H1 (cell line): ENCODE results near the gene MACROD1. TPM values are rescaled to one million over a fixed set of nuclear protein-coding genes. Genes with fewer than 3 reads are reported as not detected.

Experiments used
- CTCF ChIA-PET: fragments of 300-600 bp; sonication (Branson Sonifier 250); formaldehyde crosslinking; loops from one replicate; lab custom pipeline; 2021; ENCODE audit not compliant: partially characterized antibody; lab: Charles Lee
- POLR2A ChIA-PET: fragments of 300-600 bp; sonication (Branson Sonifier 250); formaldehyde crosslinking; loops from one replicate; lab custom pipeline; 2021; ENCODE audit warnings: inconsistent platforms; ENCODE audit not compliant: partially characterized antibody; lab: Charles Lee
- DNase-seq, 2 experiments: peaks; one replicate each; pipeline versions ENCODE4 v3.0.0 to v3.0.0-alpha.2; 2010 to 2022; ENCODE audit warnings: low spot score in 2 of 2, low read depth in 1 of 2, mixed read lengths in 1 of 2
- FAIRE-seq: peaks from 2 replicates; lab custom pipeline; 2011; peaks lifted over from hg19 to GRCh38; lab: Jason Lieb, UNC
- H2AFZ ChIP-seq: 2 replicates; pipeline ENCODE4 v1.8.1; 2012; ENCODE audit warnings: low read length, inconsistent platforms
- H2AK5ac ChIP-seq: 2 replicates; pipeline ENCODE4 v1.6.1; 2013; ENCODE audit warnings: low read depth, low read length
- H2BK120ac ChIP-seq: replicated peaks from 2 replicates; pipeline ENCODE3; 2013; ENCODE audit warnings: low read depth, low read length, inconsistent platforms
- H2BK12ac ChIP-seq: 2 replicates; pipeline ENCODE4 v1.6.1; 2013; ENCODE audit warnings: low read depth, low read length
- H2BK15ac ChIP-seq: 2 replicates; pipeline ENCODE4 v1.6.1; 2013; ENCODE audit warnings: low read length
- H2BK20ac ChIP-seq: 2 replicates; pipeline ENCODE4 v1.6.1; 2013; ENCODE audit warnings: low read length
- H2BK5ac ChIP-seq: 2 replicates; pipeline ENCODE4 v1.6.1; 2013; ENCODE audit warnings: low read depth, low read length
- H3K14ac ChIP-seq: 2 replicates; pipeline ENCODE4 v1.6.1; 2013; ENCODE audit warnings: inconsistent platforms; ENCODE audit not compliant: insufficient read length
- H3K18ac ChIP-seq: 2 replicates; pipeline ENCODE4 v1.6.1; 2013; ENCODE audit warnings: low read length; ENCODE audit errors: extremely low read depth
- H3K23ac ChIP-seq: 2 replicates; pipeline ENCODE4 v1.6.1; 2013; ENCODE audit warnings: inconsistent platforms; ENCODE audit not compliant: insufficient read length
- H3K23me2 ChIP-seq: 2 replicates; pipeline ENCODE4 v1.6.1; 2013; ENCODE audit warnings: low read depth, low read length
- H3K27ac ChIP-seq: 2 replicates; pipeline ENCODE4 v1.6.1; 2011; ENCODE audit warnings: low read depth, low read length, inconsistent platforms
- H3K27me3 ChIP-seq, 4 experiments: replicated peaks in 1 of 4; 1 replicate in 1 of 4; 2 replicates in 3 of 4; pipeline versions ENCODE4 v1.6.1 to v1.8.1; 2011 to 2013; ENCODE audit warnings: low read length in 3 of 4, mild to moderate bottlenecking in 3 of 4, inconsistent platforms in 2 of 4, mixed read lengths in 2 of 4, moderate library complexity in 1 of 4; ENCODE audit not compliant: control insufficient read depth in 3 of 4, insufficient read depth in 3 of 4; ENCODE audit errors: extremely low read depth in 1 of 4
- H3K36me3 ChIP-seq, 4 experiments: 2 replicates each; pipeline versions ENCODE4 v1.6.1 to v1.8.1; 2011 to 2013; ENCODE audit warnings: mild to moderate bottlenecking in 4 of 4, low read length in 3 of 4, moderate library complexity in 2 of 4, control low read depth in 1 of 4, inconsistent platforms in 1 of 4; ENCODE audit not compliant: insufficient read depth in 4 of 4, control insufficient read depth in 2 of 4
- H3K4ac ChIP-seq: replicated peaks from 2 replicates; pipeline ENCODE3; 2013; ENCODE audit warnings: low read length, low read depth, mixed read lengths, inconsistent platforms; ENCODE audit not compliant: insufficient read length
- H3K4me1 ChIP-seq, 4 experiments: replicated peaks in 1 of 4; 1 replicate in 1 of 4; 2 replicates in 3 of 4; pipeline versions ENCODE4 v1.6.1 to v1.8.1; 2011 to 2013; ENCODE audit warnings: low read length in 3 of 4, inconsistent platforms in 2 of 4, mixed read lengths in 1 of 4; ENCODE audit not compliant: insufficient read depth in 4 of 4, control insufficient read depth in 3 of 4
- H3K4me2 ChIP-seq, 2 experiments: 2 replicates each; pipeline versions ENCODE4 v1.6.1 to v1.8.1; 2011 to 2013; ENCODE audit warnings: low read depth in 2 of 2, low read length in 2 of 2, control low read depth in 1 of 2, inconsistent platforms in 1 of 2, mild to moderate bottlenecking in 1 of 2; ENCODE audit not compliant: insufficient read depth in 1 of 2
- H3K4me3 ChIP-seq, 4 experiments: fragments of 200-600, 300-600 bp in 1 of 4; sonication (generic), shearing (Covaris generic), sonication (Bioruptor Twin) in 1 of 4; 2 replicates each; pipeline versions ENCODE4 v1.5.1 to v1.8.1; 2011 to 2016; ENCODE audit warnings: low read length in 4 of 4, low read depth in 3 of 4, control low read depth in 2 of 4, inconsistent platforms in 2 of 4, mild to moderate bottlenecking in 2 of 4, mixed read lengths in 1 of 4, moderate library complexity in 1 of 4; ENCODE audit not compliant: insufficient read depth in 2 of 4; ENCODE audit errors: extremely low read depth in 1 of 4
- H3K56ac ChIP-seq: replicated peaks from 2 replicates; pipeline ENCODE3; 2013; ENCODE audit warnings: low read depth, mild to moderate bottlenecking, mixed read lengths, low read length, inconsistent platforms; ENCODE audit not compliant: insufficient read length
- H3K79me1 ChIP-seq: 2 replicates; pipeline ENCODE4 v1.6.1; 2013; ENCODE audit warnings: low read depth, low read length, control low read depth
- H3K79me2 ChIP-seq, 2 experiments: 2 replicates each; pipeline versions ENCODE4 v1.6.1 to v1.8.1; 2012 to 2013; ENCODE audit warnings: low read length in 2 of 2, mild to moderate bottlenecking in 2 of 2, inconsistent platforms in 1 of 2; ENCODE audit not compliant: insufficient read depth in 2 of 2, control insufficient read depth in 1 of 2
- H3K9ac ChIP-seq, 4 experiments: replicated peaks in 1 of 4; 1 replicate in 1 of 4; 2 replicates in 3 of 4; pipeline versions ENCODE4 v1.6.1 to v1.8.1; 2011 to 2013; ENCODE audit warnings: low read depth in 3 of 4, low read length in 3 of 4, control low read depth in 2 of 4, mild to moderate bottlenecking in 2 of 4, moderate library complexity in 2 of 4, inconsistent platforms in 1 of 4; ENCODE audit errors: extremely low read depth in 1 of 4
- H3K9me3 ChIP-seq, 2 experiments: 2 replicates each; pipeline versions ENCODE4 v1.6.1 to v1.8.1; 2012 to 2013; ENCODE audit warnings: mild to moderate bottlenecking in 2 of 2, moderate library complexity in 2 of 2, control low read depth in 1 of 2, inconsistent platforms in 1 of 2, low read depth in 1 of 2, low read length in 1 of 2, mixed read lengths in 1 of 2; ENCODE audit not compliant: insufficient read depth in 2 of 2
- H4K20me1 ChIP-seq, 2 experiments: replicated peaks in 1 of 2; 2 replicates each; pipeline versions ENCODE3 to v1.8.1; 2011 to 2013; ENCODE audit warnings: inconsistent platforms in 2 of 2, low read length in 2 of 2, mild to moderate bottlenecking in 1 of 2; ENCODE audit not compliant: insufficient read depth in 2 of 2, control insufficient read depth in 1 of 2
- H4K5ac ChIP-seq: 2 replicates; pipeline ENCODE4 v1.6.1; 2013; ENCODE audit warnings: low read length, low read depth, mixed read lengths, inconsistent platforms; ENCODE audit not compliant: insufficient read length
- H4K8ac ChIP-seq: 2 replicates; pipeline ENCODE4 v1.8.0; 2013; ENCODE audit warnings: mild to moderate bottlenecking, moderate library complexity, low read length, inconsistent platforms; ENCODE audit not compliant: insufficient read depth; ENCODE audit errors: extremely low read depth
- H4K91ac ChIP-seq: replicated peaks from 2 replicates; pipeline ENCODE3; 2013; ENCODE audit warnings: low read length, mixed read lengths, inconsistent platforms; ENCODE audit not compliant: insufficient read length
- BCL11A ChIP-seq, 2 experiments: IDR thresholded peaks; one replicate each; pipeline ENCODE4 v1.6.1; 2011; ENCODE audit warnings: low read depth in 2 of 2, low read length in 2 of 2, mild to moderate bottlenecking in 2 of 2
- CEBPB ChIP-seq: IDR thresholded peaks from 2 replicates; pipeline ENCODE4 v1.6.1; 2012; ENCODE audit warnings: low read depth, low read length
- CHD2 ChIP-seq: IDR thresholded peaks from 2 replicates; pipeline ENCODE4 v1.6.1; 2012; ENCODE audit warnings: low read length, improper control_type of control experiment
- HDAC2 ChIP-seq, 2 experiments: fragments of 300-600 bp in 1 of 2; sonication (generic) in 1 of 2; IDR thresholded peaks; 2 replicates each; pipeline ENCODE4 v1.6.1; 2011 to 2012; ENCODE audit warnings: low read depth in 2 of 2, low read length in 2 of 2, mild to moderate bottlenecking in 2 of 2, moderate library complexity in 2 of 2, borderline replicate concordance in 1 of 2, inconsistent platforms in 1 of 2
- HDAC6 ChIP-seq: IDR thresholded peaks from one replicate; pipeline ENCODE4 v1.7.1; 2012; ENCODE audit warnings: low read depth, mild to moderate bottlenecking, inconsistent platforms, low read length, moderate library complexity
- KDM5A ChIP-seq: fragments of 200-600 bp; IDR thresholded peaks from 2 replicates; pipeline ENCODE4 v1.7.1; 2012; ENCODE audit warnings: mild to moderate bottlenecking, low read length, inconsistent platforms, mixed read lengths
- RBBP5 ChIP-seq: IDR thresholded peaks from 2 replicates; pipeline ENCODE4 v1.7.1; 2012; ENCODE audit warnings: low read depth, mild to moderate bottlenecking, inconsistent platforms, low read length, moderate library complexity, borderline replicate concordance
- SP2 ChIP-seq: IDR thresholded peaks from 2 replicates; pipeline ENCODE4 v1.6.1; 2012; ENCODE audit warnings: mild to moderate bottlenecking, low read length, inconsistent platforms
- WGBS, 2 experiments: shearing (Covaris generic) in 1 of 2; methylation state at CpG; one replicate each; pipeline versions ENCODE4 v1.1.6 to v1.1.7; 2013 to 2015; ENCODE audit warnings: low lambda C conversion rate in 2 of 2, mixed read lengths in 2 of 2, inconsistent platforms in 1 of 2, low coverage in 1 of 2, missing lambda C conversion rate in 1 of 2; ENCODE audit not compliant: insufficient replicate concordance in 2 of 2, insufficient coverage in 1 of 2, insufficient read length in 1 of 2; ENCODE audit errors: extremely low coverage in 1 of 2, missing lambda C conversion rate in 1 of 2; 5-methylcytosine and 5-hydroxymethylcytosine counted together
- polyA plus RNA-seq, 7 experiments: library from polyadenylated mRNA; depleted of rRNA in 3 of 7; stranded (reverse) in 5 of 7; unstranded in 2 of 7; fragments of >200 nt in 5 of 7; fragments of 200-250 nt in 2 of 7; gene quantifications; 1 replicate in 5 of 7; 2 replicates in 1 of 7; 4 replicates in 1 of 7; pipeline versions ENCODE4 v1.2.1 to v1.2.3, GENCODE V29; 2011 to 2013; ENCODE audit warnings: missing spikeins in 2 of 7, mixed read lengths in 2 of 7
- total RNA-seq: library from RNA; stranded (reverse); fragmentation: NEBNext Ultra II Directional; extraction: Animal tissue kit (Norgen Biotek cat#: 25700); gene quantifications from 2 replicates; pipeline ENCODE4 v1.2.1, GENCODE V29; 2021
- TF ChIP-seq, protein P1 (sequence below): IDR thresholded peaks from 2 replicates; pipeline ENCODE4 v1.6.1; 2012; ENCODE audit warnings: inconsistent platforms

The MACROD1 gene
- total and polyA plus RNA-seq, 2 of the 8 experiments (the other 6 are each of a cell fraction or from before 2014, with no cell fraction given), result 19.5 to 34.1 TPM

DNA sequence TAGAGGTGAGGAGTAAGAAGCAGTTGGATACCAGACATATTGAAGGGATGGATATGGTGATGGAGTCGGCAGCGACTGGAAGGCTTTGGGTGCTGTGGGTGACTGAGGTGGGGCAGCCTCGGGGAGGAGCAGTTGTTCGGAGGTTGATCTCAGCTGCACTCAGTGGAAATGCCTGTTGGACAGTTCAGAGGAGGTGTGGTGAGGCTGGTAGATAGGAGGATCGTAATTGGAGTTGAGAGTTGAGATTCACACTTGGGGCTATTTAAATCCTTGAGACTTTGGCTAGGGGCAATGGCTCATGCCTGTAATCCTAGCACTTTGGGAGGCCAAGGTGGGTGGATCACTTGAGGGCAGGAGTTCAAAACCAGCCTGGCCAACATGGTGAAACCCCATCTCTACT lies 172.8 kb downstream of the MACROD1 start:
- TF ChIP-seq, protein P1, sequence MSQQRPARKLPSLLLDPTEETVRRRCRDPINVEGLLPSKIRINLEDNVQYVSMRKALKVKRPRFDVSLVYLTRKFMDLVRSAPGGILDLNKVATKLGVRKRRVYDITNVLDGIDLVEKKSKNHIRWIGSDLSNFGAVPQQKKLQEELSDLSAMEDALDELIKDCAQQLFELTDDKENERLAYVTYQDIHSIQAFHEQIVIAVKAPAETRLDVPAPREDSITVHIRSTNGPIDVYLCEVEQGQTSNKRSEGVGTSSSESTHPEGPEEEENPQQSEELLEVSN, result no peak
- TF ChIP-seq RBBP5 (no peak), HDAC2 (IDR thresholded peaks at IDR 0.05; ENCODE audit: borderline replicate concordance in 1 of 2, low read depth in 2 of 2, low read length in 2 of 2) (no peak), KDM5A (no peak), BCL11A (IDR thresholded peaks at IDR 0.05; ENCODE audit: low read depth in 2 of 2, low read length in 2 of 2) (no peak), SP2 (no peak), CEBPB (no peak), CHD2 (no peak), HDAC6 (no peak)

More for the DNA sequence above, 172.8 kb downstream of the MACROD1 start:
- H4K5ac ChIP-seq, result no peak overlapping the region
- H3K36me3 ChIP-seq, result peaks cover 23 to 42% (median 24%) of the 10 kb centered on the region in 4 experiments
- H2BK20ac ChIP-seq, result no peak overlapping the region
- no peak for DNase-seq
- H3K27ac ChIP-seq, result no peak overlapping the region
- H3K4me2 ChIP-seq, result no peak overlapping the region
- H2AK5ac ChIP-seq, result no peak overlapping the region
- no peak overlapping the region for H3K4ac ChIP-seq
- H3K79me2 ChIP-seq, result peaks cover 0 to 17% of the 10 kb centered on the region in 2 experiments; a peak in 2 of 4 replicates
- no peak overlapping the region for H3K18ac ChIP-seq
- H2BK15ac ChIP-seq, result no peak overlapping the region
- no peak overlapping the region for H3K9ac ChIP-seq
- 90% methylated on average over 5 of the region's 5 CpGs; no CpG with 5 or more reads in 1 of the 2 experiments for WGBS, 2 experiments
- H3K14ac ChIP-seq, result no peak overlapping the region
- peaks cover 18% of the 10 kb centered on the region for H3K79me1 ChIP-seq
- no peak for FAIRE-seq
- H4K91ac ChIP-seq, result no peak overlapping the region
- ChIA-PET POLR2A (no interaction called here), CTCF (no interaction called here)
- H3K27me3 ChIP-seq, result no peaks in the 10 kb centered on the region
- H2BK5ac ChIP-seq, result no peak overlapping the region
- no peak overlapping the region for H3K23ac ChIP-seq
- H3K4me3 ChIP-seq, result no peak overlapping the region
- H2AFZ ChIP-seq, result no peak overlapping the region
- H2BK120ac ChIP-seq, result no peak overlapping the region
- H3K23me2 ChIP-seq, result no peaks in the 10 kb centered on the region
- H3K4me1 ChIP-seq, result peaks cover under 1 to 5% (median 3%) of the 10 kb centered on the region in 4 experiments; a peak in 6 of 7 replicates
- H4K8ac ChIP-seq, result no peak overlapping the region; the same call in 1 of the 2 replicates
- H3K56ac ChIP-seq, result no peak overlapping the region
- H2BK12ac ChIP-seq, result no peak overlapping the region
- H4K20me1 ChIP-seq, result peaks cover 11 to 41% of the 10 kb centered on the region in 2 experiments
- no peaks in the 10 kb centered on the region for H3K9me3 ChIP-seq
